ENCODE measurements around the gene JAK1.
A peak's percentile ranks its signal among the peaks of the same experiment; 100 is the strongest.

JAK1 gene

DNA sequence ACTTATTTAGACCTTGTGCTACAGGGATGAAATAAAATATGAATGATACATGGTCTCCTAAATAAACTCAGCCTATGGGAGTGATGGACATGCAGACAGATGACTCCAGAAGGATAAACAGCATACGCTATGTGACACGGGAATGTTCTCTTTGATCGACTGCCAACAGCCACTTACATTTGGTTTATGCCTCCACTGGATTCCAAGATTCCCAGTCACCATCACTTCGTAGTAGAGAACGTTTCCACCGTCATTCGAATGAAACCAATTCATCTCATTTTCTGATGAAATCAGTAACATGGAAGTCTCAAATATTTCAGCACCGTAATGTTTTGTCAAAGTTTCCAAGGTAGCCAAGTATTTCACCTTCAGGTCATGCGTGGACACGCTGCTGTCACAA is 99.7 kb downstream of the JAK1 start:
- no peak for DNase-seq (ENCODE audit: low spot score)

DNA sequence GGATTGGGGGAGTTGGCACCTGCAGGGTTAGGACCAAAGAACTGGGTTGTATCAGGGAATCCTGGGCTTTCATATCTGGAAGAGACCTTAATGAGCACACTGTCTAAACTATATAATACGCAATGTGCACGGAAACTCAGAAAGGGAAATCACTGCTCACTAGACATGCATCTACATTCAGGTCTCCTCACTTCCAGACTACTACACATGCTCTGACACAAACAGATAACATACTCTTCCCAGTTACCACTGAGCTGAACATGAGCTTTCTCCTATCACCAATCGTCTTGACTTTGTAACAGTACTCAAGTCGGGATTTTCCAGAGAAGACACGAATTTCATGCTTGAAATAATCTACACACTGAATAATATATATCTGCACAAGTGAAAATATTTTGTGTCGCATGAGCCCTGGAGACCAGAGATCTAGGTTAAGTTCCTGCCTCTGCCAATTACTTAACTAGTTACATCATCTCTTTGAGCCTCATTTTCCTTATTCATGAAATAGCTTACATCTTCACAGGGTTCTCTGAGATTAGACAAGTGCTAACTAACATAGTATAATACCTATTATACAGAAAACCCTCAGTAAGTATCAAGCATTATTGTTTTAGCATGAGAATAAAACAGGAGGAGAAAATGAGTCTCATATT is 101.1 kb downstream of the JAK1 start:
- no peak for DNase-seq (ENCODE audit: low spot score)

DNA sequence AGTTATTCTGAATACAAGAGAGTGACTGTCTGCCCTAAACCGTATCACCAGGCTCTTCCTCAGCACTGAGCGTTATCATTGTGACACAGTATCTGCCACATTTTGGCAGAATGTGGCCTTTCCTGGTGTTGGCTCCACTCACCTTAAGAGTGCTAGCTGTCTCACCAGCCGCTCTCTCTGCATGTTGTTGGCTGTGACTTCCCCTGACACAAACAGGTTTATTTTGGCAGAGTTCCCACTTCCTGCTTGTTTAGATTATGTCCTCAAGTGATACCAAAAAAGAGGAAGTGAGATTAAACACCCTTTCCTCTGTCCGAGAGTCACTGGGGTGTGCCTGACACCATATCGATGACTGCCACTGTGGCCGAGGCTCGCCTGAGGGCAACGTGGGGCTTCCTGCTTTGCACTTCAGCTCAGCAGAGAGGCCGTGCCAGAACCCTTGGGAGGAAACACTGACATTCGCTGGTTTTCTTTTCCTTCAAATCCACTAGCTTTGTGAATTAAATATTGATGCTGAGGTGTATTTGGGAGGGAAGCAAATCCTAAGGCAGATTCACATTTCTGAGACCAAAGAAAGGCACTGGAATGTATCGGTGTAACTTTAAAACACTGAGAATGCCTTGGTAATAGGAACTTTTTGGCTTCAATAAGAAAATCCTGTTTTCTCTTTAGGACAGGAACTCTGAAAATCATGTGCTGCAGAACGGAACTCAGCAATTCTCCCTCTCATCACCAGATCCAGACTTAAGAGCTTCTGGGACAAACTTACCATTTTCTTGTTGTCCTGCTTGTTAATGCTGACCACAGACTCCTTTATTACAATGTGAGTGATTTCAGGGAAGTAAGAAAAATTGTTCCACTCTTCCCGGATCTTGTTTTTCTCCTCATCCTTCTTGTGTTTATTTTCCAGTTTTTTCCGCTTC is 102.1 kb downstream of the JAK1 start:
- DNase-seq (ENCODE audit: low spot score): no peak

DNA sequence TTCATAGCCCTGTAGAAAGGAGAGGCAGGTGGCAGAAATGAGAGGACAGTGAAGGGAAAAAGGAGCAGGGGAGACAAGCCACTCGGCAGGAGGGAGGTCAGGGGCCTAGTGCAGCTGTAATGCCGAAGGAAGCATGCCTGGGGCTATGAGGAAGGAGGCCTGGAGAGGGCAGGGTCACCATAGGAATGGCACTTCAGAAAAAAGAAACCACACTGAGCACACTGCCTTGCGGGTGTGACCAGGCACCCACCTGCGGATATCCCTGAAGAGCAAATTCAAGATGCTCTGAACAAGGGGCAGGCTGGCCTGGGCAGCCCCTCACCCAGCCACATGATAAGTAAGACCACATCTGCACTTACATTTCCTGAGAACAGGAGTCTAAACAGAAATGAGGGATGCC is 104.7 kb downstream of the JAK1 start:
- DNase-seq (ENCODE audit: low spot score): peak; percentile 30

DNA sequence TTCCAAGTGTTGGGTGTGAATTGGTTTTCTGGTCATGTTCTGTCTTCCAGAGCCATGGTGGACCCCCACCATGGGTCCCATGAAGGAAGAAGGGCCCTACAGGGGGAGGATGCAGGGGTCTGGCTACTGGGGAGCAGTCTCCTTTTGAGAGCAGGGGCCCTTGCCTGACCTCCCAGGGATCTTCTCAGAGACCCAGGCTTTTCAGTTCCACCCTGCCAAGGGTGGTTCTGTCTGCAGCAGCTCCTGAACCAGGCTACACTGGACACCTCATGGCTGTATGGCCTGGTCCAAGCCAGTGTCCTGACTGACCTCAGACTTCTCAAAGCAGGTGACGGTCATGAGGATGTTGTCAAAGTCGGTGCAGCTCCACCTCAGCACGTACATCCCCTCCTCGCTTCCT is 109.0 kb downstream of the JAK1 start:
- DNase-seq (ENCODE audit: low spot score): no peak

DNA sequence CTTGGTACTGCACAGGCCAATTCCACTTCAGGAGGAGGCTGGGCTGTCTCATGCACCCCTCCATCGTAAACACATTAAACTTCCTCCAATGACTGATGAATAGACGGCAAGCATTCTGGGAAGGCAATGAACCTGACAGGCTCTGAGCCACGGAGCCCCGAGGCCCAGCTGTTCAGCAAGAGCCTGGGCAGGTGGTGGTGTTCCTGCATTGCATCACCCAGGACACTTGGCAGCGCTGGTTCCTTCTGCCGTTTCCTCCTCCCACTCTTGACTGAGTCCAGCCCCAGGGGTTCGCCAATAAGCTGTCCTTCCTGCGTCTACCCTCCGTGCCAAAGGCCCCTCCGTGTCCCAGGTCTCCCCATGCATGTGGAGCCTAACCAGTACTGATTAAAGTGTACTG is 109.8 kb downstream of the JAK1 start:
- no peak for DNase-seq (ENCODE audit: low spot score)

DNA sequence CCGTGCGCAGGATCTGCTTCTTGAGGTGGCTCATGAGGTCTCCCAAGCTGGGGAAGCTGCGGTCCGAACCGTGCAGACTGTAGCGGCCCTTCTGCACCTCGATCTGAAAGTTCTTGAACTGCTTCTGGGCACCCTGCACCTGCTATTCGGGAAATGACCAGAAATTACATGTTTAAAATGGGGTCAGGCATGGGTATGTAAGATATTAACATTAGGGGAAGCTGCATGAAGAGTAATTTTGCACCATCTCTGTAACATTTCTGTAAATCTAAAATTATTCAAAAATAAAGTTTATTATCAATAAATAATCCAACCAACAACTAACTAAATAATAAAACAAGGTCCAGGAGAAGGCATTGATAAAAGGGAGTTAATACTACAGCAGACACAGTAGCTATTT is 110.8 kb downstream of the JAK1 start:
- DNase-seq (ENCODE audit: low spot score): no peak

DNA sequence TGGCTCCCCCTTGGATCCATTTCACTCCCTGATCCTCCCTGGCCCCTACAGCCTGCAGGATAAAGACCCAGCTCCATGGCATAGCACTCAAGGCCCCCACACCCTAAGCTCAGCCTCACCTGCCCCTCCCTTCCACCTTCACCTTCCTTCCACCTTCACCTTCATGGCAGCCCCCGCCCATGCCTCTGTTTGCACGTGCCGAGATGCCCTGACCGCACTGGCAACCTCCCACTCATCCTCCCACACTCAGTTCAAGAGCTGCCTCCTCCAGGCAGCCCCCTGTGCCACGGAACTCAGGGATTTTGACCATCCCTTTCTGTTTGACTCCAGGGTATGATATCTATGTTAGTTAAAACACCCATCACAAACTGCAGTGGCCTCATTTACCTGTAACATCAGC is 111.7 kb downstream of the JAK1 start:
- no peak for DNase-seq (ENCODE audit: low spot score)

DNA sequence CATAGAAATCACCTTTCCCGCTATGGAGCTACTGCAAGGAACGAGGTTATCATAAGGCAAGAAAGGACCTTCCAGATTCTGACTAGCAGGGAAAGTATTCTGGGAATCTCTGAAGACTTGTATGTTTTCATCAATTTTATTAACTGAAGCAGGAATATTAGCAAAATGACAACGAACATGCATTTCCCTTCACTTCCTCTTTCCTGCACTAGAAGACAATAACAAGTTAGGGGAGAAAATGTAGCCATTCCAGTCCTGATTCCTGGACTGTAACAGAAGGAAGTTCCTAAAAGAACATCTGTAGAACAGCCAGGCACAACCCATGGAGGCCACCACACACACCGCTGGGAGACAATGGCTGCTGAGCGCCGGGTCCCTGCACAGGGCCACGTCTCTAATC is 114.7 kb downstream of the JAK1 start:
- no peak for DNase-seq (ENCODE audit: low spot score)

DNA sequence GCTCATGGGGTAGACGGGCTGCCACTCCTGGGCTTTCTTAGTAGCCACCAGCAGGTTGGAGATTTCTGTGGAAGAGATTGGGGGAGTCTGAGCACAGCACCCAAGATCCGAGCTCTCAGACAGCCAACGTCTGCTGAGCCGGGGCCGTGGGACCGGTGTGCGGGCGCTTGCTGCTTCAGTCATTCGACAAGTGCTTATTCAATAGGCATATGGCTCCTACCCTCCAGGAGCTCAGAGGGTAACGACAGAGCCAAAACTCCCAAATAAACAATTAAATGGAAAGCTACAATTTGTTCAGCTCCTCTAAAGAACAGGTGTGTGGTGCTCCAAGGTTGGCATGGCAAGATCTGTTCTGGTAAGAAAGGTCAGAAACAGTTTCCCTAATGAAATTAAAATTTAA is 115.5 kb downstream of the JAK1 start:
- DNase-seq (ENCODE audit: low spot score): no peak

DNA sequence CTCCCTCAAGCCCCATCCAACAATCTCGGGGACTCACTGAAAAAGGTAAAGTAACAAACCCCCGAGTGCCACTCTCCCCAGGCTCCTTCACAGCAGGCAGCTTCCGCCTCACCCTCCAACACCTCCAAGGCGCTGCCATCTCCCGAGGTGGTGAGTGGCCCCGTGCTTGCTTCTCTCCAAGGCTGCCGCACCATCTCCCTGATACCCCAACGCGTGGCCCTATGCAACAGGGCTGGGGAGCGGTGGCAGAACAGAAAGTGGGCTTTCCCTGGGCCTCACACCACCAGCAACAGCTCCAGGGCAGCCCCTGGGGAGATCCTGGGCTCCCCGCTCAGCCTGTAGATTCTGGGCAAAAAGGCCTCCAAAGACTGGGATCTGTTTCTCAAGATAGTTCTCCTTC is 116.4 kb downstream of the JAK1 start:
- no peak for DNase-seq (ENCODE audit: low spot score)

DNA sequence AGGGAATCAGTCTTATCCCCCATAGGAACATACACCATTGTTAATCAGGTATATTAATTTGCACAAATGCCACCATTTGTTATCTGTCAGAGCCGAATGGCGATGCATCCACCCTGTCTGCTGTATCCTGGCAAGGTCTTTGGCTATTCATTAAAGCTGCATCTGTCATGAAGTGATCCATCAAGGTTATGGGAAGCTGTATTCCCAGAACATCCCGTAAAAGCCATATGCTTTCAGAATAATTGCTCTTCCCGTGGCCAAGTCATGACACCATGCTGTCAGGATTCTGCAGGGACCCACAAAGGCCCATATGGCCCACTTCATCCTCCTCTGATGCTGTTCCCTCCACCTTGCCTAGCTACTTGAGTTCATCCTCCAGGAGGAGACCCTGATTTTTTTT is 117.5 kb downstream of the JAK1 start:
- no peak for DNase-seq (ENCODE audit: low spot score)

DNA sequence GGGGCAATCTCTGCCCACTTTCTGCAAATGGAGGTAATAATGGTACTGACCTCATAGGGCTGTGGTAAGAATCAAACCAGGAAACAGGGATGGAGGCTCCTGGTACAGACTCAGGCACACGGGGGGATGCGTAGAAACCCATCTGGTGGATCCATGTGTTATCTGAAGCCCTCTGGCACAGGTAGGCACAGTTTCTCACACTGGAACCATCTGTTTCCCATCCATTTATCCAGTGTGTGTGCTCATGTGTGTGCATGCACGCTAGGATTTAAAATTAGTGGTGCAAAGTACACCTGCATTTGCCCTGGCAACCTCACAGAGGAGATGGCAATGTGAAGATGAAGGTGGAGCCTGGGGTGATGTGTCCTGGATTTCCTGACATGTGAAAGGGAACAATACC is 118.2 kb downstream of the JAK1 start:
- DNase-seq (ENCODE audit: low spot score): no peak

DNA sequence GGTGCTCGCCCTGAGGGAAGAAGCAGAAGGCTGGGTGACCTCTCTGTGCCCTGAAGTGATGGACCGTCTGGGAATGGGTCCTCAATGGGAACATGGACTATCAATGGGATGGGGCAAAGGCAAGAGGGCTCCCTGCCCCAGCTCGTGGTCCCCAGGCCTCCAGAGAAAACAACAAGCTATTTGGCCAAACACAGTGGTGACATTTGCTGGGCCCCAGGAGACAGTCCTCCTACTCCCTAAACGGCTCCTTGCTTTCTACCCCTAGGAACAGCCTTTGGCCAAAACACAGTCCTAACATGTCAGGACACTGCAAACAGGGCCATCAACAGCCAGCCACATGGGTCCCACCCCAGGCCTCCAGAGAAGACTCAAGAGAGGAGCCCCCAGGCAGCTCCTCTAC is 118.7 kb downstream of the JAK1 start:
- no peak for DNase-seq (ENCODE audit: low spot score)

DNA sequence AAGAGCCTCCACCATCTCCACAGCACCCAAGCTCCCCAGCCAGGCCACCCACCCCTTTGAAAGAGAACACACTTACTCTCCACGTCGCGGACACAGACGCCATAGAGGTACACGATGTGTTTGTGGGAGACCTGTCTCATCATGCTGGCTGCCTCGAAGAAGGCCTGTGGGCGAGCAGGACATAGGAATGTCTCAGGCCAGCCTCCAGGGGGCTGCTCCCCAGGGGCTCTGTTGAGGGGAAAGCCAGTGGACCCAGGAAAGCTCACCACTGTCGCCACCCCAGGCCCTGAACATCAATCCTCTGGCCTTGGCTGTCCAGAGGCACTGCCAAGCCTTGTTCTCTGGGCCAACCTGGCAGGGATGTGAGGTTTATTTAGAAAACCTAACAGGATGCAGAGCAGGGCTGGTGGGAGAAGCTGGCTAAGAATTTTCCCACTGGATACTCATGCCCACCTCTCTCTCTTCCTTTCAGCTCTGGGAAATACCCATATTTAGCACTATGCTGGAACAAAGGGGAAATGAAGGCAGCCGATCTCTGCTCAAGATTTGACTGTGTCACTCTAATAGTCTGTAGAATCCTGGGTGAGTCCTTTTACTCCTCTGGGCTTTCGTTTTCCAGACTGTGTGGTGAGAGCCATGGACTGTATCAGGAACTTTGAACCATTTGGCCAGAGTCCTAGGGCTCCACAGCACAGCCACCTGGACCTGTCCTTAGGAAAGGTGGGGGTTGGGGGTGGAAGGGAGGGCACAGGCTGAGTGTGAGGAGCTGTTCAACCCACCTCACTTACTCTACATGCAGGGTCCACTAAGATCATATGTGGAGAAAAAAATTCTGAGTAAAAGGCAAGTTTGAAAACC is 119.5 kb downstream of the JAK1 start:
- DNase-seq (ENCODE audit: low spot score): no peak

DNA sequence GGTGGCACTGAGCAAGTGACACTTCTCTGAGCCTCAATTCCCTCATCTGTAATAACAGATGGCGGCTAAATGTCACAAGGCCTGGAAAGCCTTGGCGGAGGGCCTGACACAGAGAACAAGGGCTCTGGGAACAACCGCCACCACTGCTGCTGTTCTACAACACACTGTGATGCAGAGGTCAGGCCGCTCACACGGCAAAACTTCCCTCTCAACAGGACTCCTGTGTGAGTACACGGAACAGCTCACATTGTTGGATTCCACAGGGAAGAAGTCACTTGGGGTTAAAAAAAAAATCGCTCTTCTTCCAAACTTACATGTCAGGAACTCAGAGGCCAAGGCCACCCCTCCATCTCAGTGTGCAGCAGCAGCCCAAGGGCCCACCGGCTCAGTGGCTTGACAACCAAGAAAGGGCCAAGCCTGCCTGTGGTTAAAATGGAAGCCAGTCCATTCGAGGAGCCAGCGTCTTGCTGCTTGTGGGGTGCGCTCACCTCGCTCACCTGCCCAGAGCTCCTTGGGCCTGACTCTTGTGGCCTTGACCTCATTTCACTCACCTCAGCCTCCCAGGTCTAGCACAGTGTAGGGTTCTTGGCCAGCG is 120.4 kb downstream of the JAK1 start:
- DNase-seq (ENCODE audit: low spot score): no peak

DNA sequence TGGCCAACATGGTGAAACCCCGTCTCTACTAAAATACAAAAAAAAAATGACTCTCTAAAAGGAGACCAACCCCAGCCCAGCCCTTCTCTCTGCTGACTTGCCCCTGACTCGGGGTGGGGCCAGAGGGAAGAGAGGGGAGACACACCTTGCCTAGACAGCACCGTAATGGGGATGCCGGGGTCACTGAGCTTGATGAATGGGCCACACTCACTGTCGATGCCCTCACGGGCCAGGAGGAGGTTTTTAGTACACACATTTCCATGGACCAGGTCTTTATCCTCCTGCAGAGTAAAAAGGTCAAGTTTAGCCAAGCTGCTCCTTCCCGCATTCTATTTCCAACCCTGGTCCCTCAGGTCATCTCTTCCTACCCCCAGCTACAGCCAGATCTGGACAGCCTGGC is 121.7 kb downstream of the JAK1 start:
- DNase-seq (ENCODE audit: low spot score): no peak

DNA sequence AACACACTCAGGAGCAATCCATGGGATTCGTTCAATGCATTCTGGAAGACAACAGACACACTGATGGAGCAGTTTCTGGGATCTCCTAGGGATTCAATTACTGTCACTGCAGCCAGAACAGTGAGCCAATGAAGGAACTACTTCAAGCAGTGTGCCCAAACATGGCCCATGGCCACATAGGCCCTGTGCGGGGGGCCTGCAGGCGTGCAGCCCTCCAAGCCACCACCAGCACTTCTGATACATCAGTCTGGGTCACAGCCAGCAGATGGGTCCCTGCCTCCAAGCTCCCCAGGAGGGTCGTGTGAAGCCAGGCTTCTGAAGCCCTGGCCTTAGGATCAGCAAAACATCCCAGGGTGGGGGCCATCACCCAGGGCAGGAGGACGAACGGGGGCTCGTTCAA is 122.2 kb downstream of the JAK1 start:
- DNase-seq (ENCODE audit: low spot score): no peak

DNA sequence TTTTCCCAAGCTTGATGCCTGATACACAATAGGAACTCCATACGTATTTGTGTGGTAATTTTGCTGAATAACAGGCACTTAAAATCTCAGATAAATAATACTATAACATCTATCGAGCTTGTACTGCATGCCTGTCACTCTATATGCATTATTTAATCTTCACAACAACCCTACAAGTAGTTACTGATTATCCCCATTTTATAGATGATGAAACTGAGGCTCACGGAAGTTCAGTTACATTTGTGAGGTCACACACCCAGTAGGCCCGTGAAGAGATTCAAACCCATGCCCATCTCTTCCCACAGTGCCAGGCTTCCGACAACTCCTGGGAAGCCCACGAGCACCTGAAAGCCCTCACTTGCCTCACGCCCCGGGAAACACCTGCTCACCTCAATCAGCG is 122.7 kb downstream of the JAK1 start:
- no peak for DNase-seq (ENCODE audit: low spot score)

DNA sequence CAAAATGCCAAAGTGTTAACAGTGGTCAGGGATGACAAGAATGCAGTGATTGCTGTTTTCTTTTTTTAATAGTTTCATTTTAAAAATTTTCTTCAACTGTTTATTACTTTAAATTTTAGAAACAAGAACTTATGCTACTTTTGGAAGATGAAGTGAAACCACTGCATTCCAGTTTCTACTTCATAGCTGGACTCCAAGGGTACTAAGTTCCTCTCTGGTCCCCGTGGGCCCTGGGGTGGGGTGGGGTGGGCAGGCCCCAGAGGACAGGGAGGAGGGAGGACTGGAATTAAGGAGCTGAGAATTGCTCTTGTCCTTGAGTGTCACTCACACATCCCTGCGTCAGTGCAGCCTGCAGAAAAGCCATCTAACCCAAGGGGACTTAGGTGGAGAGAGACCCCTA is 124.1 kb downstream of the JAK1 start:
- DNase-seq (ENCODE audit: low spot score): no peak

DNA sequence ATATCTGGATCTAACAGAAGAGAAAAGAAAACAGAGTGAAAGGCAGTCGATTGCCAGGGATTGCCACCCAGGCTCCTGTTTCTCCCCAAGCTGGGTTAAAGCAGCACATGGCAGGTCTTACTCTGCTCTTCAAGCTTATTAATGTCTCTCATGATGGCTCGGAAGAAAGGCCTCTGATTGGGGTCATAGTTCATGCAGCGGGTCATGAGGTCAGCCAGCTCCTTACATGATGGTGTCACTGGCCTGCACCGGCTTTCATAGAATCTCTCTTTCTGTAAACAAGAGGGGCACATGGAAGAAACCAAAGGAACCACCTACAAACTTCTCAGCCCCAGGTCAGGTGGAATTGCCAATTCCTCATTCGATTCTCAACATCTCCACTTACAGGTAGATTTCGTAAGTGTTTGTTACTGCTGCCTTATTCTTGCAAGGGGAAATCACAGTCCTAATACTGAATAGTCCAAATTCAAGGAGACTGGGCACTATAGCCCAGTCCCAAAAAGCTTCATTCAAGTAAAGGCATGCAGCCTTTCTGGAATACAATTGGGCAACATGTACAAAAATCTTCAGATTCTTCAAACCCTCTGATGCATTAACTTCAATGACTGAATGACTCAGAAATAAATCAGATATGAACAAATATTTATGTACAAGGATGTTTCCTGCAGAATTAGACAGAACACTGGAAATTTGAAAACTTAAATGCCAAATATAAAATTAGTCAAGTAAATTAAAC is 124.9 kb downstream of the JAK1 start:
- no peak for DNase-seq (ENCODE audit: low spot score)
